Liver (tissue), 9 donors: ENCODE data around the gene TMEM128. TPM values are rescaled to one million over a fixed set of nuclear protein-coding genes. Genes with fewer than 3 reads are reported as not detected.
"Not testable (repeated sequence)": the region's sequence is repeated elsewhere in the genome, so short reads cannot be mapped to it uniquely, and the experiment has no call there.

Experiments
- DNase-seq: peaks from one replicate; pipeline ENCODE4 v3.0.0-alpha.2; 2017; ENCODE audit warnings: low spot score
- H3K27ac ChIP-seq, 2 donors: one replicate each; pipeline ENCODE4 v1.7.0; 2013; ENCODE audit warnings: inconsistent platforms in 2 of 2, low read length in 2 of 2, control low read depth in 1 of 2, low read depth in 1 of 2, mild to moderate bottlenecking in 1 of 2
- H3K27me3 ChIP-seq, 4 donors: one replicate each; pipeline versions ENCODE4 v1.6.1 to v1.7.0; 2013; ENCODE audit warnings: low read length in 3 of 4, inconsistent platforms in 1 of 4, mild to moderate bottlenecking in 1 of 4, moderate library complexity in 1 of 4; ENCODE audit not compliant: control insufficient read depth in 4 of 4, insufficient read depth in 4 of 4
- H3K36me3 ChIP-seq, 4 donors: one replicate each; pipeline versions ENCODE4 v1.6.1 to v1.7.0; 2013; ENCODE audit warnings: low read length in 3 of 4, mild to moderate bottlenecking in 3 of 4, low read depth in 1 of 4, moderate library complexity in 1 of 4; ENCODE audit not compliant: control insufficient read depth in 4 of 4, insufficient read depth in 3 of 4
- H3K4me1 ChIP-seq, 4 donors: one replicate each; pipeline versions ENCODE4 v1.6.1 to v1.7.0; 2013; ENCODE audit warnings: low read length in 3 of 4, mild to moderate bottlenecking in 3 of 4, moderate library complexity in 1 of 4; ENCODE audit not compliant: control insufficient read depth in 4 of 4, insufficient read depth in 4 of 4
- H3K4me3 ChIP-seq, 3 donors: one replicate each; pipeline versions ENCODE4 v1.6.1 to v1.7.0; 2013; ENCODE audit warnings: low read length in 3 of 3, control low read depth in 1 of 3, low read depth in 1 of 3, mild to moderate bottlenecking in 1 of 3
- H3K9ac ChIP-seq, 2 donors: one replicate each; pipeline ENCODE4 v1.7.0; 2013; ENCODE audit warnings: low read length in 2 of 2, mild to moderate bottlenecking in 2 of 2, moderate library complexity in 2 of 2, control low read depth in 1 of 2, low read depth in 1 of 2
- H3K9me3 ChIP-seq, 4 donors: one replicate each; pipeline versions ENCODE4 v1.6.1 to v1.7.0; 2013; ENCODE audit warnings: low read length in 3 of 4; ENCODE audit not compliant: control insufficient read depth in 4 of 4
- EGR1 ChIP-seq, 2 donors: IDR thresholded peaks; 2 replicates each; pipeline ENCODE4 v1.6.1; 2016 to 2018; ENCODE audit warnings: antibody characterized with exemption in 2 of 2, low read depth in 2 of 2
- FOXA2 ChIP-seq: IDR thresholded peaks from 2 replicates; pipeline ENCODE4 v1.6.1; 2016; ENCODE audit warnings: antibody characterized with exemption
- GABPA ChIP-seq, 2 donors: IDR thresholded peaks in 1 of 2; conservative IDR thresholded peaks in 1 of 2; 2 replicates each; pipeline ENCODE4 v1.6.1; 2016; ENCODE audit warnings: antibody characterized with exemption in 2 of 2, mild to moderate bottlenecking in 1 of 2, moderate library complexity in 1 of 2
- HNF4A ChIP-seq, 2 donors: conservative IDR thresholded peaks; 2 replicates each; pipeline ENCODE4 v1.6.1; 2016; ENCODE audit warnings: antibody characterized with exemption in 2 of 2, mild to moderate bottlenecking in 2 of 2
- JUND ChIP-seq, 2 donors: IDR thresholded peaks; 2 replicates each; pipeline ENCODE4 v1.6.1; 2016; ENCODE audit warnings: antibody characterized with exemption in 2 of 2
- NR2F2 ChIP-seq: IDR thresholded peaks from 2 replicates; pipeline ENCODE4 v1.6.1; 2016; ENCODE audit warnings: antibody characterized with exemption
- RXRA ChIP-seq, 2 donors: IDR thresholded peaks; 2 replicates each; pipeline ENCODE4 v1.6.1; 2017 to 2018; ENCODE audit warnings: antibody characterized with exemption in 2 of 2, mild to moderate bottlenecking in 1 of 2
- TAF1 ChIP-seq: conservative IDR thresholded peaks from 2 replicates; pipeline ENCODE4 v1.6.1; 2016; ENCODE audit warnings: antibody characterized with exemption, mild to moderate bottlenecking
- YY1 ChIP-seq: IDR thresholded peaks from 2 replicates; pipeline ENCODE4 v1.6.1; 2016; ENCODE audit warnings: antibody characterized with exemption, mild to moderate bottlenecking
- WGBS: extraction: QIAGEN DNeasy Blood & Tissue Kit; methylation state at CpG from one replicate; pipeline ENCODE4 v1.1.7; 2013; 5-methylcytosine and 5-hydroxymethylcytosine counted together
- polyA plus RNA-seq, 2 donors: library from polyadenylated mRNA; stranded (reverse) in 1 of 2; unstranded in 1 of 2; fragments of 200-250 nt in 1 of 2; fragments of >200 nt in 1 of 2; fragmentation: Nextera tagmentation in 1 of 2; extraction: Ambion mirVana in 1 of 2; gene quantifications; one replicate each; pipeline versions ENCODE4 v1.2.1 to v1.2.3, GENCODE V29; 2013 to 2015
- total RNA-seq, 2 donors: library from RNA; depleted of rRNA; stranded (reverse); fragments of >200 nt; gene quantifications; one replicate each; pipeline ENCODE4 v1.2.3, GENCODE V29; 2014
- TF ChIP-seq, protein P1 (sequence below): IDR thresholded peaks from 2 replicates; pipeline ENCODE4 v1.6.1; 2016; ENCODE audit warnings: antibody characterized with exemption
- TF ChIP-seq, protein P2 (sequence below): IDR thresholded peaks from 2 replicates; pipeline ENCODE4 v1.6.1; 2016; ENCODE audit warnings: antibody characterized with exemption
- TF ChIP-seq, protein P3 (sequence below): IDR thresholded peaks from 2 replicates; pipeline ENCODE4 v1.6.1; 2016; ENCODE audit warnings: antibody characterized with exemption, mild to moderate bottlenecking
- donor health status: healthy.
- donor health status: healthy.
- donor health status: healthy.
- donor health status: healthy.
- donor health status: healthy.

The TMEM128 gene
- total and polyA plus RNA-seq, 4 donors, result 7.6 to 11.3 (median 9.2) TPM

DNA sequence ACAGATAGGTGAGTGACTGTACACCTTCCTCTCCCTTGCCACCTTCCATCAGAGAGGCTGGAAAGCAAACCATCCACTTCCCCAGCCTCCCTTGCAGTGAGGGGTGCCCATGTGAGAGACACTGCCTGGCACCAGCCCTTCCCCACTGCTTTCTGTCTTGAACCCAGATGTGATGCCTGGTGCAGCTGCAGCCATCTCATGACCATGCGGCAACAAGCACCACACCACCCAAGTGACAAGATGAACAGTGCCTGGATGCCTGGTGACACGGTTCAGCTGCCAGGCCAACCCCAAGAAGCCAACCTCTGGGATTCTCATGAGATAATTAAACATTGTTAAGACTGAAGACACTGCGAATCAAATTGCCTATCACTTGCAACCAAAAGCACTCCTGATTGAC is 52.7 kb downstream of the TMEM128 start:
- H3K9me3 ChIP-seq, result no peaks in the 10 kb centered on the region
- H3K9ac ChIP-seq, result no peak overlapping the region
- WGBS, result 95% methylated on average over 3 of the region's 3 CpGs
- DNase-seq, result no peak
- no peaks in the 10 kb centered on the region for H3K27me3 ChIP-seq
- H3K4me1 ChIP-seq, result no peaks in the 10 kb centered on the region
- no peak overlapping the region for H3K27ac ChIP-seq
- TF ChIP-seq, protein P1, sequence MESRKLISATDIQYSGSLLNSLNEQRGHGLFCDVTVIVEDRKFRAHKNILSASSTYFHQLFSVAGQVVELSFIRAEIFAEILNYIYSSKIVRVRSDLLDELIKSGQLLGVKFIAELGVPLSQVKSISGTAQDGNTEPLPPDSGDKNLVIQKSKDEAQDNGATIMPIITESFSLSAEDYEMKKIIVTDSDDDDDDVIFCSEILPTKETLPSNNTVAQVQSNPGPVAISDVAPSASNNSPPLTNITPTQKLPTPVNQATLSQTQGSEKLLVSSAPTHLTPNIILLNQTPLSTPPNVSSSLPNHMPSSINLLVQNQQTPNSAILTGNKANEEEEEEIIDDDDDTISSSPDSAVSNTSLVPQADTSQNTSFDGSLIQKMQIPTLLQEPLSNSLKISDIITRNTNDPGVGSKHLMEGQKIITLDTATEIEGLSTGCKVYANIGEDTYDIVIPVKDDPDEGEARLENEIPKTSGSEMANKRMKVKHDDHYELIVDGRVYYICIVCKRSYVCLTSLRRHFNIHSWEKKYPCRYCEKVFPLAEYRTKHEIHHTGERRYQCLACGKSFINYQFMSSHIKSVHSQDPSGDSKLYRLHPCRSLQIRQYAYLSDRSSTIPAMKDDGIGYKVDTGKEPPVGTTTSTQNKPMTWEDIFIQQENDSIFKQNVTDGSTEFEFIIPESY, result no peak
- TF ChIP-seq GABPA (IDR thresholded peaks at IDR 0.05 in 1 of 2, conservative IDR thresholded peaks at IDR 0.05 in 1 of 2), result no peak
- TF ChIP-seq NR2F2, result no peak
- TF ChIP-seq FOXA2, result no peak
- TF ChIP-seq, protein P2, sequence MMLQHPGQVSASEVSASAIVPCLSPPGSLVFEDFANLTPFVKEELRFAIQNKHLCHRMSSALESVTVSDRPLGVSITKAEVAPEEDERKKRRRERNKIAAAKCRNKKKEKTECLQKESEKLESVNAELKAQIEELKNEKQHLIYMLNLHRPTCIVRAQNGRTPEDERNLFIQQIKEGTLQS, result no peak
- no peak for TF ChIP-seq YY1
- no peak for TF ChIP-seq HNF4A (conservative IDR thresholded peaks at IDR 0.05)
- no peak for TF ChIP-seq RXRA (IDR thresholded peaks at IDR 0.05)
- TF ChIP-seq, protein P3, sequence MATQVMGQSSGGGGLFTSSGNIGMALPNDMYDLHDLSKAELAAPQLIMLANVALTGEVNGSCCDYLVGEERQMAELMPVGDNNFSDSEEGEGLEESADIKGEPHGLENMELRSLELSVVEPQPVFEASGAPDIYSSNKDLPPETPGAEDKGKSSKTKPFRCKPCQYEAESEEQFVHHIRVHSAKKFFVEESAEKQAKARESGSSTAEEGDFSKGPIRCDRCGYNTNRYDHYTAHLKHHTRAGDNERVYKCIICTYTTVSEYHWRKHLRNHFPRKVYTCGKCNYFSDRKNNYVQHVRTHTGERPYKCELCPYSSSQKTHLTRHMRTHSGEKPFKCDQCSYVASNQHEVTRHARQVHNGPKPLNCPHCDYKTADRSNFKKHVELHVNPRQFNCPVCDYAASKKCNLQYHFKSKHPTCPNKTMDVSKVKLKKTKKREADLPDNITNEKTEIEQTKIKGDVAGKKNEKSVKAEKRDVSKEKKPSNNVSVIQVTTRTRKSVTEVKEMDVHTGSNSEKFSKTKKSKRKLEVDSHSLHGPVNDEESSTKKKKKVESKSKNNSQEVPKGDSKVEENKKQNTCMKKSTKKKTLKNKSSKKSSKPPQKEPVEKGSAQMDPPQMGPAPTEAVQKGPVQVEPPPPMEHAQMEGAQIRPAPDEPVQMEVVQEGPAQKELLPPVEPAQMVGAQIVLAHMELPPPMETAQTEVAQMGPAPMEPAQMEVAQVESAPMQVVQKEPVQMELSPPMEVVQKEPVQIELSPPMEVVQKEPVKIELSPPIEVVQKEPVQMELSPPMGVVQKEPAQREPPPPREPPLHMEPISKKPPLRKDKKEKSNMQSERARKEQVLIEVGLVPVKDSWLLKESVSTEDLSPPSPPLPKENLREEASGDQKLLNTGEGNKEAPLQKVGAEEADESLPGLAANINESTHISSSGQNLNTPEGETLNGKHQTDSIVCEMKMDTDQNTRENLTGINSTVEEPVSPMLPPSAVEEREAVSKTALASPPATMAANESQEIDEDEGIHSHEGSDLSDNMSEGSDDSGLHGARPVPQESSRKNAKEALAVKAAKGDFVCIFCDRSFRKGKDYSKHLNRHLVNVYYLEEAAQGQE, result no peak
- no peak for TF ChIP-seq JUND (IDR thresholded peaks at IDR 0.05)
- TF ChIP-seq TAF1, result no peak
- no peak for TF ChIP-seq EGR1 (IDR thresholded peaks at IDR 0.05; ENCODE audit: low read depth in 2 of 2)
- H3K36me3 ChIP-seq, result no peaks in the 10 kb centered on the region
- no peak overlapping the region for H3K4me3 ChIP-seq

- DNase-seq, result not testable (repeated sequence)
- 47% methylated on average over 3 of the region's 3 CpGs for WGBS
Observed at GRCh38 chr4:4188557-4188956, 59.5 kb downstream of the TMEM128 start.

More at GRCh38 chr4:4188557-4188956, 59.5 kb downstream of the TMEM128 start:
- H3K9ac ChIP-seq, H3K4me1 ChIP-seq, H3K27ac ChIP-seq, H3K27me3 ChIP-seq, H3K4me3 ChIP-seq, H3K36me3 ChIP-seq, H3K9me3 ChIP-seq: not testable (repeated sequence)

Other genes with a start within 250 kb of the TMEM128 start
- gene OTOP1, start 21.3 kb downstream of the TMEM128 start, total RNA-seq, result not detected
- not detected for gene OTOP1, start 21.3 kb downstream of the TMEM128 start, polyA plus RNA-seq
- gene LYAR, start 41.9 kb upstream of the TMEM128 start, total RNA-seq, result 1 to 10 TPM; 3.9 to 4.8 TPM
- gene LYAR, start 41.9 kb upstream of the TMEM128 start, polyA plus RNA-seq, result 1 to 10 TPM; 4.5 to 5.0 TPM
- gene ZBTB49, start 42.0 kb upstream of the TMEM128 start, total RNA-seq, result 1 to 10 TPM; 2.3 to 3.8 TPM
- gene ZBTB49, start 42.0 kb upstream of the TMEM128 start, polyA plus RNA-seq, result 1 to 10 TPM; 1.3 to 1.7 TPM
- under 1 TPM; under 0.01 to 0.33 TPM for gene NSG1, start 138.9 kb upstream of the TMEM128 start, total RNA-seq
- under 1 TPM; 0.11 to 0.15 TPM for gene NSG1, start 138.9 kb upstream of the TMEM128 start, polyA plus RNA-seq